K562 (cell line): ENCODE data around the gene PYGO2. TPM values are rescaled to one million over a fixed set of nuclear protein-coding genes. Genes with fewer than 3 reads are reported as not detected.

ENCODE experiments used
- ATAC-seq: fragments of 200-7000 bp; cut with Tn5 transposase; 3 replicates; pipeline ENCODE4 v1.9.1; 2020; ENCODE audit warnings: moderate library complexity
- BruUV-seq: library from RNA; stranded (reverse); fragments of 400-500 nt; replicated peaks from 2 replicates; lab custom pipeline; 2021; lab: Mats Ljungman, UMichigan
- CTCF ChIA-PET: fragments of 300-600 bp; formaldehyde crosslinking; extraction: SDS; loops from one replicate; lab custom pipeline; 2021; ENCODE audit warnings: low intra/inter-chr PET ratio; lab: Yijun Ruan, JAX
- POLR2A ChIA-PET: fragments of 300-600, 350-650 bp; sonication (Branson Sonifier 250); formaldehyde crosslinking; extraction: SDS; loops from one replicate; lab custom pipeline; 2021; ENCODE audit warnings: antibody characterized with exemption, inconsistent platforms; lab: Yijun Ruan, JAX
- DNase-seq, 4 experiments: peaks; one replicate each; pipeline versions ENCODE4 v3.0.0 to v3.0.0-alpha.2; 2011 to 2018; ENCODE audit warnings: low spot score in 3 of 4, mixed read lengths in 3 of 4; ENCODE audit errors: extremely low read depth in 1 of 4
- FAIRE-seq: peaks from 2 replicates; lab custom pipeline; 2011; peaks lifted over from hg19 to GRCh38; lab: Jason Lieb, UNC
- H2AFZ ChIP-seq: 2 replicates; pipeline ENCODE4 v1.6.0; 2011; ENCODE audit warnings: low read depth, low read length, control low read depth, inconsistent platforms
- H3K27ac ChIP-seq: fragments of 200-600 bp; 3 replicates; pipeline ENCODE4 v1.8.0; 2011; ENCODE audit warnings: low read depth, mild to moderate bottlenecking, control low read depth, inconsistent platforms, low read length, moderate library complexity, mixed read lengths; ENCODE audit errors: extremely low read depth
- H3K27me3 ChIP-seq, 2 experiments: fragments of 300-600 bp in 1 of 2; 2 replicates in 1 of 2; 3 replicates in 1 of 2; pipeline versions ENCODE4 v1.6.0 to v1.8.0; 2011; ENCODE audit warnings: inconsistent platforms in 2 of 2, low read length in 2 of 2, mild to moderate bottlenecking in 1 of 2, mixed read lengths in 1 of 2, moderate library complexity in 1 of 2; ENCODE audit not compliant: control insufficient read depth in 2 of 2, insufficient read depth in 2 of 2
- H3K36me3 ChIP-seq: fragments of 300-600 bp; 3 replicates; pipeline ENCODE4 v1.8.0; 2011; ENCODE audit warnings: mild to moderate bottlenecking, low read length, inconsistent platforms; ENCODE audit not compliant: control insufficient read depth, insufficient read depth
- H3K4me1 ChIP-seq, 2 experiments: fragments of 200-600 bp in 1 of 2; replicated peaks in 1 of 2; 2 replicates in 1 of 2; 3 replicates in 1 of 2; pipeline versions ENCODE4 v1.5.1 to v1.8.0; 2011; ENCODE audit warnings: inconsistent platforms in 2 of 2, low read length in 2 of 2, mild to moderate bottlenecking in 1 of 2, mixed read lengths in 1 of 2, moderate library complexity in 1 of 2; ENCODE audit not compliant: control insufficient read depth in 2 of 2, insufficient read depth in 2 of 2
- H3K4me2 ChIP-seq: 2 replicates; pipeline ENCODE4 v1.6.1; 2011; ENCODE audit warnings: low read length, control low read depth, inconsistent platforms, mixed read lengths; ENCODE audit not compliant: insufficient read depth
- H3K4me3 ChIP-seq: fragments of 200-600 bp; sonication (generic), shearing (Covaris generic); 2 replicates; pipeline ENCODE4 v1.5.1; 2016; ENCODE audit warnings: control low read depth, inconsistent platforms
- H3K79me2 ChIP-seq: fragments of 200-600 bp; 3 replicates; pipeline ENCODE4 v1.8.0; 2011; ENCODE audit warnings: low read length, inconsistent platforms; ENCODE audit not compliant: control insufficient read depth, insufficient read depth
- H3K9ac ChIP-seq, 2 experiments: 2 replicates each; pipeline versions ENCODE4 v1.6.0 to v1.6.1; 2011; ENCODE audit warnings: low read depth in 2 of 2, low read length in 2 of 2, control low read depth in 1 of 2, inconsistent platforms in 1 of 2, mild to moderate bottlenecking in 1 of 2, mixed read lengths in 1 of 2; ENCODE audit not compliant: insufficient read depth in 1 of 2
- H3K9me1 ChIP-seq: one replicate; pipeline ENCODE4 v1.6.0; 2011; ENCODE audit warnings: inconsistent platforms, mild to moderate bottlenecking, low read length, moderate library complexity; ENCODE audit not compliant: control insufficient read depth, insufficient read depth
- H3K9me3 ChIP-seq: replicated peaks from 2 replicates; pipeline ENCODE4 v1.5.1; 2011; ENCODE audit warnings: low read depth, low read length, inconsistent platforms; ENCODE audit not compliant: control insufficient read depth, insufficient read depth
- H4K20me1 ChIP-seq: replicated peaks from 2 replicates; pipeline ENCODE4 v1.6.1; 2011; ENCODE audit warnings: low read length, inconsistent platforms, mixed read lengths; ENCODE audit not compliant: control insufficient read depth, insufficient read depth
- NEUROD1 ChIP-seq: fragments of 150-350 bp; IDR thresholded peaks from 2 replicates; pipeline ENCODE4 v1.6.1; 2014; ENCODE audit warnings: borderline replicate concordance, low read length, low read depth; ENCODE audit not compliant: partially characterized antibody
- OTX1 ChIP-seq: fragments of 450-650 bp; formaldehyde crosslinking; IDR thresholded peaks from 2 replicates; pipeline ENCODE4 v1.4.0; 2022; ENCODE audit warnings: mild to moderate bottlenecking
- WGBS: fragments of 100-300 bp; shearing (Covaris generic); methylation state at CpG from one replicate; pipeline ENCODE4 v1.1.6; 2016; ENCODE audit warnings: low coverage, mixed read lengths; ENCODE audit not compliant: insufficient coverage; ENCODE audit errors: missing lambda C conversion rate; 5-methylcytosine and 5-hydroxymethylcytosine counted together
- in situ Hi-C: fragments of 300-500 bp; cut with MboI; formaldehyde crosslinking; loops from 4 replicates; pipeline ENCODE4 v1.15.0; 2018; ENCODE audit warnings: inconsistent platforms, mixed read lengths
- intact Hi-C: fragments of 100-400 bp; cut with micrococcal nuclease; formaldehyde crosslinking; loops from 2 replicates; pipeline ENCODE4 v1.14.2; 2022
- polyA plus RNA-seq, 8 experiments: library from polyadenylated mRNA; depleted of rRNA in 4 of 8; stranded (reverse) in 5 of 8; unstranded in 3 of 8; fragments of >200 nt; fragmentation: Nextera tagmentation in 2 of 8; fragmentation: Illumina TruSeq in 1 of 8; extraction: Ambion mirVana in 2 of 8; extraction: Trizol in 1 of 8; gene quantifications; 2 replicates each; pipeline versions ENCODE4 v1.2.1 to v1.2.3, GENCODE V29; 2011 to 2014; ENCODE audit warnings: inconsistent platforms in 1 of 8, missing spikeins in 1 of 8
- total RNA-seq, 7 experiments: library from RNA; depleted of rRNA in 6 of 7; stranded (reverse); fragments of >200 nt in 6 of 7; fragmentation: Illumina TruSeq in 2 of 7; extraction: Trizol in 2 of 7; gene quantifications; 2 replicates each; pipeline versions ENCODE4 v1.2.1 to v1.2.3, GENCODE V29; 2011 to 2021; ENCODE audit warnings: low replicate concordance in 1 of 7
- TF ChIP-seq, protein P1 (sequence below): fragments of 450-650 bp; formaldehyde crosslinking; IDR thresholded peaks from 2 replicates; pipeline ENCODE4 v1.4.0; 2022; ENCODE audit warnings: missing genetic modification characterization

PYGO2 gene
- total and polyA plus RNA-seq, 9 of the 15 experiments (the other 6 are each of a cell fraction or from before 2014, with no cell fraction given) = 8.3 to 36.2 (median 18.2) TPM

DNA sequence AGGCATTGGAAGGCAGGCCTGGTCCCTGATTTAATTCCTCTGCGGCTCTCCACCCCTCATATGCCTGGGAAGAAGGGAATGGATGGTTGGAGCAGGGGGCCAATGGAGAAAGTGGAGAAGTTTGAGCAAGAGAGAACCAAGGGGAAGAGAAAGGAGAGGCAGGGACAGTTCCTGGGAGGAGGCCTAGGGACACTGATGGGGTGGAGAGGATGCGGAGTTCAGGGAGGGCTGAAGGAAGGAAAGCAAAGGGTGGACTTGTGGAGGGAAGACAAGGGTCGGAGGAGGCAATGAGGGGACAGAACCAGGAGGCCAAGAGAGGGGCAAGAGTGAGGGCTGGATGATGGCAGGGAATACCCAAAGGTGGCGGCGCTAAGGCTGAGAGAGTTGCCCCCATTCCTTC is 48.2 kb upstream of the PYGO2 start:
- no peak overlapping the region; the same call in 2 of the 3 replicates for H3K27ac ChIP-seq
- peak overlapping the region in 1 of 2 experiments; percentile 78; a peak in 1 of 4 replicates for H3K9ac ChIP-seq
- no peak for ATAC-seq
- H3K9me1 ChIP-seq = no peaks in the 10 kb centered on the region
- DNase-seq = no peak
- H3K4me3 ChIP-seq = no peak overlapping the region
- 89% methylated on average over 5 of the region's 5 CpGs for WGBS
- FAIRE-seq = no peak
- in situ Hi-C loops (no loop called here), intact Hi-C loops (no loop called here)
- ChIA-PET POLR2A (interaction anchor here (0.7 kb wide), 1 partner anchor 9 kb away, joined by 5 read pairs; no protein-coding TSS in a partner anchor), CTCF (no interaction called here)
- H2AFZ ChIP-seq = no peak overlapping the region
- peaks cover 73% of the 10 kb centered on the region; the same call in 2 of the 3 replicates for H3K36me3 ChIP-seq
- H4K20me1 ChIP-seq = peaks cover 3% of the 10 kb centered on the region
- H3K79me2 ChIP-seq = peaks cover 89% of the 10 kb centered on the region
- TF ChIP-seq, protein P1, sequence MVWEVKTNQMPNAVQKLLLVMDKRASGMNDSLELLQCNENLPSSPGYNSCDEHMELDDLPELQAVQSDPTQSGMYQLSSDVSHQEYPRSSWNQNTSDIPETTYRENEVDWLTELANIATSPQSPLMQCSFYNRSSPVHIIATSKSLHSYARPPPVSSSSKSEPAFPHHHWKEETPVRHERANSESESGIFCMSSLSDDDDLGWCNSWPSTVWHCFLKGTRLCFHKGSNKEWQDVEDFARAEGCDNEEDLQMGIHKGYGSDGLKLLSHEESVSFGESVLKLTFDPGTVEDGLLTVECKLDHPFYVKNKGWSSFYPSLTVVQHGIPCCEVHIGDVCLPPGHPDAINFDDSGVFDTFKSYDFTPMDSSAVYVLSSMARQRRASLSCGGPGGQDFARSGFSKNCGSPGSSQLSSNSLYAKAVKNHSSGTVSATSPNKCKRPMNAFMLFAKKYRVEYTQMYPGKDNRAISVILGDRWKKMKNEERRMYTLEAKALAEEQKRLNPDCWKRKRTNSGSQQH (CRISPR knock-in tag) = 0 out of 2 replicates have a peak, but pooled peaks have one; percentile 18
- TF ChIP-seq NEUROD1 (no peak), OTX1 (0 out of 2 replicates have a peak, but pooled peaks have one; percentile 10)
- no peaks in the 10 kb centered on the region for H3K9me3 ChIP-seq
- no peaks in the 10 kb centered on the region for H3K27me3 ChIP-seq
- no TSS peak for BruUV-seq
- H3K4me1 ChIP-seq = peaks cover 86 to 87% of the 10 kb centered on the region in 2 experiments
- no peak overlapping the region for H3K4me2 ChIP-seq
